H1 (cell line): Measurements from ENCODE around the gene OBSCN. TPM values are rescaled to one million over a fixed set of nuclear protein-coding genes. Genes with fewer than 3 reads are reported as not detected.

Experiments
- CTCF ChIA-PET: fragments of 300-600 bp; sonication (Branson Sonifier 250); formaldehyde crosslinking; loops from one replicate; lab custom pipeline; 2021; ENCODE audit not compliant: partially characterized antibody; lab: Charles Lee
- POLR2A ChIA-PET: fragments of 300-600 bp; sonication (Branson Sonifier 250); formaldehyde crosslinking; loops from one replicate; lab custom pipeline; 2021; ENCODE audit warnings: inconsistent platforms; ENCODE audit not compliant: partially characterized antibody; lab: Charles Lee
- DNase-seq, 2 experiments: peaks; one replicate each; pipeline versions ENCODE4 v3.0.0 to v3.0.0-alpha.2; 2010 to 2022; ENCODE audit warnings: low spot score in 2 of 2, low read depth in 1 of 2, mixed read lengths in 1 of 2
- FAIRE-seq: peaks from 2 replicates; lab custom pipeline; 2011; peaks lifted over from hg19 to GRCh38; lab: Jason Lieb, UNC
- H2AFZ ChIP-seq: 2 replicates; pipeline ENCODE4 v1.8.1; 2012; ENCODE audit warnings: low read length, inconsistent platforms
- H2AK5ac ChIP-seq: 2 replicates; pipeline ENCODE4 v1.6.1; 2013; ENCODE audit warnings: low read depth, low read length
- H2BK120ac ChIP-seq: replicated peaks from 2 replicates; pipeline ENCODE3; 2013; ENCODE audit warnings: low read depth, low read length, inconsistent platforms
- H2BK12ac ChIP-seq: 2 replicates; pipeline ENCODE4 v1.6.1; 2013; ENCODE audit warnings: low read depth, low read length
- H2BK15ac ChIP-seq: 2 replicates; pipeline ENCODE4 v1.6.1; 2013; ENCODE audit warnings: low read length
- H2BK20ac ChIP-seq: 2 replicates; pipeline ENCODE4 v1.6.1; 2013; ENCODE audit warnings: low read length
- H2BK5ac ChIP-seq: 2 replicates; pipeline ENCODE4 v1.6.1; 2013; ENCODE audit warnings: low read depth, low read length
- H3K14ac ChIP-seq: 2 replicates; pipeline ENCODE4 v1.6.1; 2013; ENCODE audit warnings: inconsistent platforms; ENCODE audit not compliant: insufficient read length
- H3K18ac ChIP-seq: 2 replicates; pipeline ENCODE4 v1.6.1; 2013; ENCODE audit warnings: low read length; ENCODE audit errors: extremely low read depth
- H3K23ac ChIP-seq: 2 replicates; pipeline ENCODE4 v1.6.1; 2013; ENCODE audit warnings: inconsistent platforms; ENCODE audit not compliant: insufficient read length
- H3K23me2 ChIP-seq: 2 replicates; pipeline ENCODE4 v1.6.1; 2013; ENCODE audit warnings: low read depth, low read length
- H3K27ac ChIP-seq: 2 replicates; pipeline ENCODE4 v1.6.1; 2011; ENCODE audit warnings: low read depth, low read length, inconsistent platforms
- H3K27me3 ChIP-seq, 4 experiments: replicated peaks in 1 of 4; 1 replicate in 1 of 4; 2 replicates in 3 of 4; pipeline versions ENCODE4 v1.6.1 to v1.8.1; 2011 to 2013; ENCODE audit warnings: low read length in 3 of 4, mild to moderate bottlenecking in 3 of 4, inconsistent platforms in 2 of 4, mixed read lengths in 2 of 4, moderate library complexity in 1 of 4; ENCODE audit not compliant: control insufficient read depth in 3 of 4, insufficient read depth in 3 of 4; ENCODE audit errors: extremely low read depth in 1 of 4
- H3K36me3 ChIP-seq, 4 experiments: 2 replicates each; pipeline versions ENCODE4 v1.6.1 to v1.8.1; 2011 to 2013; ENCODE audit warnings: mild to moderate bottlenecking in 4 of 4, low read length in 3 of 4, moderate library complexity in 2 of 4, control low read depth in 1 of 4, inconsistent platforms in 1 of 4; ENCODE audit not compliant: insufficient read depth in 4 of 4, control insufficient read depth in 2 of 4
- H3K4ac ChIP-seq: replicated peaks from 2 replicates; pipeline ENCODE3; 2013; ENCODE audit warnings: low read length, low read depth, mixed read lengths, inconsistent platforms; ENCODE audit not compliant: insufficient read length
- H3K4me1 ChIP-seq, 4 experiments: replicated peaks in 1 of 4; 1 replicate in 1 of 4; 2 replicates in 3 of 4; pipeline versions ENCODE4 v1.6.1 to v1.8.1; 2011 to 2013; ENCODE audit warnings: low read length in 3 of 4, inconsistent platforms in 2 of 4, mixed read lengths in 1 of 4; ENCODE audit not compliant: insufficient read depth in 4 of 4, control insufficient read depth in 3 of 4
- H3K4me2 ChIP-seq, 2 experiments: 2 replicates each; pipeline versions ENCODE4 v1.6.1 to v1.8.1; 2011 to 2013; ENCODE audit warnings: low read depth in 2 of 2, low read length in 2 of 2, control low read depth in 1 of 2, inconsistent platforms in 1 of 2, mild to moderate bottlenecking in 1 of 2; ENCODE audit not compliant: insufficient read depth in 1 of 2
- H3K4me3 ChIP-seq, 4 experiments: fragments of 200-600, 300-600 bp in 1 of 4; sonication (generic), shearing (Covaris generic), sonication (Bioruptor Twin) in 1 of 4; 2 replicates each; pipeline versions ENCODE4 v1.5.1 to v1.8.1; 2011 to 2016; ENCODE audit warnings: low read length in 4 of 4, low read depth in 3 of 4, control low read depth in 2 of 4, inconsistent platforms in 2 of 4, mild to moderate bottlenecking in 2 of 4, mixed read lengths in 1 of 4, moderate library complexity in 1 of 4; ENCODE audit not compliant: insufficient read depth in 2 of 4; ENCODE audit errors: extremely low read depth in 1 of 4
- H3K56ac ChIP-seq: replicated peaks from 2 replicates; pipeline ENCODE3; 2013; ENCODE audit warnings: low read depth, mild to moderate bottlenecking, mixed read lengths, low read length, inconsistent platforms; ENCODE audit not compliant: insufficient read length
- H3K79me1 ChIP-seq: 2 replicates; pipeline ENCODE4 v1.6.1; 2013; ENCODE audit warnings: low read depth, low read length, control low read depth
- H3K79me2 ChIP-seq, 2 experiments: 2 replicates each; pipeline versions ENCODE4 v1.6.1 to v1.8.1; 2012 to 2013; ENCODE audit warnings: low read length in 2 of 2, mild to moderate bottlenecking in 2 of 2, inconsistent platforms in 1 of 2; ENCODE audit not compliant: insufficient read depth in 2 of 2, control insufficient read depth in 1 of 2
- H3K9ac ChIP-seq, 4 experiments: replicated peaks in 1 of 4; 1 replicate in 1 of 4; 2 replicates in 3 of 4; pipeline versions ENCODE4 v1.6.1 to v1.8.1; 2011 to 2013; ENCODE audit warnings: low read depth in 3 of 4, low read length in 3 of 4, control low read depth in 2 of 4, mild to moderate bottlenecking in 2 of 4, moderate library complexity in 2 of 4, inconsistent platforms in 1 of 4; ENCODE audit errors: extremely low read depth in 1 of 4
- H3K9me3 ChIP-seq, 2 experiments: 2 replicates each; pipeline versions ENCODE4 v1.6.1 to v1.8.1; 2012 to 2013; ENCODE audit warnings: mild to moderate bottlenecking in 2 of 2, moderate library complexity in 2 of 2, control low read depth in 1 of 2, inconsistent platforms in 1 of 2, low read depth in 1 of 2, low read length in 1 of 2, mixed read lengths in 1 of 2; ENCODE audit not compliant: insufficient read depth in 2 of 2
- H4K20me1 ChIP-seq, 2 experiments: replicated peaks in 1 of 2; 2 replicates each; pipeline versions ENCODE3 to v1.8.1; 2011 to 2013; ENCODE audit warnings: inconsistent platforms in 2 of 2, low read length in 2 of 2, mild to moderate bottlenecking in 1 of 2; ENCODE audit not compliant: insufficient read depth in 2 of 2, control insufficient read depth in 1 of 2
- H4K5ac ChIP-seq: 2 replicates; pipeline ENCODE4 v1.6.1; 2013; ENCODE audit warnings: low read length, low read depth, mixed read lengths, inconsistent platforms; ENCODE audit not compliant: insufficient read length
- H4K8ac ChIP-seq: 2 replicates; pipeline ENCODE4 v1.8.0; 2013; ENCODE audit warnings: mild to moderate bottlenecking, moderate library complexity, low read length, inconsistent platforms; ENCODE audit not compliant: insufficient read depth; ENCODE audit errors: extremely low read depth
- H4K91ac ChIP-seq: replicated peaks from 2 replicates; pipeline ENCODE3; 2013; ENCODE audit warnings: low read length, mixed read lengths, inconsistent platforms; ENCODE audit not compliant: insufficient read length
- BRCA1 ChIP-seq: IDR thresholded peaks from 2 replicates; pipeline ENCODE4 v1.6.1; 2012; ENCODE audit warnings: low read depth, low read length, improper control_type of control experiment
- CBX5 ChIP-seq: fragments of 300-800, 300-1000 bp; sonication (generic); IDR thresholded peaks from 2 replicates; pipeline ENCODE4 v1.7.1; 2016; ENCODE audit warnings: antibody characterized with exemption, low read length, low read depth
- CBX8 ChIP-seq: fragments of 300-800, 300-1000 bp; sonication (generic); IDR thresholded peaks from 2 replicates; pipeline ENCODE4 v1.7.1; 2016; ENCODE audit warnings: low read depth, low read length, borderline replicate concordance
- CHD2 ChIP-seq: IDR thresholded peaks from 2 replicates; pipeline ENCODE4 v1.6.1; 2012; ENCODE audit warnings: low read length, improper control_type of control experiment
- CREB1 ChIP-seq: IDR thresholded peaks from 2 replicates; pipeline ENCODE4 v1.6.1; 2012; ENCODE audit warnings: inconsistent platforms
- CTBP2 ChIP-seq: IDR thresholded peaks from 2 replicates; pipeline ENCODE4 v1.7.0; 2011; ENCODE audit warnings: borderline replicate concordance, mild to moderate bottlenecking, moderate library complexity, mixed read lengths, low read length; ENCODE audit not compliant: insufficient read depth, insufficient read length
- HDAC2 ChIP-seq, 2 experiments: fragments of 300-600 bp in 1 of 2; sonication (generic) in 1 of 2; IDR thresholded peaks; 2 replicates each; pipeline ENCODE4 v1.6.1; 2011 to 2012; ENCODE audit warnings: low read depth in 2 of 2, low read length in 2 of 2, mild to moderate bottlenecking in 2 of 2, moderate library complexity in 2 of 2, borderline replicate concordance in 1 of 2, inconsistent platforms in 1 of 2
- KDM5A ChIP-seq: fragments of 200-600 bp; IDR thresholded peaks from 2 replicates; pipeline ENCODE4 v1.7.1; 2012; ENCODE audit warnings: mild to moderate bottlenecking, low read length, inconsistent platforms, mixed read lengths
- PHF8 ChIP-seq: fragments of 200-600 bp; sonication (generic); conservative IDR thresholded peaks from 2 replicates; pipeline ENCODE4 v1.7.1; 2012; ENCODE audit warnings: low read depth, mild to moderate bottlenecking, inconsistent platforms, low read length, moderate library complexity
- POLR2A ChIP-seq, 2 experiments: IDR thresholded peaks; 1 replicate in 1 of 2; 2 replicates in 1 of 2; pipeline ENCODE4 v1.6.1; 2011; ENCODE audit warnings: low read depth in 2 of 2, low read length in 2 of 2, mild to moderate bottlenecking in 2 of 2; ENCODE audit errors: control extremely low read depth in 1 of 2
- POU5F1 ChIP-seq: IDR thresholded peaks from 2 replicates; pipeline ENCODE4 v1.6.1; 2011; ENCODE audit warnings: low read depth, mild to moderate bottlenecking, low read length, moderate library complexity
- SRF ChIP-seq: IDR thresholded peaks from 2 replicates; pipeline ENCODE4 v1.6.1; 2011; ENCODE audit warnings: mild to moderate bottlenecking, low read depth, low read length, moderate library complexity
- TAF1 ChIP-seq: IDR thresholded peaks from 2 replicates; pipeline ENCODE4 v1.6.1; 2011; ENCODE audit warnings: mild to moderate bottlenecking, low read depth, low read length
- WGBS, 2 experiments: shearing (Covaris generic) in 1 of 2; methylation state at CpG; one replicate each; pipeline versions ENCODE4 v1.1.6 to v1.1.7; 2013 to 2015; ENCODE audit warnings: low lambda C conversion rate in 2 of 2, mixed read lengths in 2 of 2, inconsistent platforms in 1 of 2, low coverage in 1 of 2, missing lambda C conversion rate in 1 of 2; ENCODE audit not compliant: insufficient replicate concordance in 2 of 2, insufficient coverage in 1 of 2, insufficient read length in 1 of 2; ENCODE audit errors: extremely low coverage in 1 of 2, missing lambda C conversion rate in 1 of 2; 5-methylcytosine and 5-hydroxymethylcytosine counted together
- polyA plus RNA-seq, 7 experiments: library from polyadenylated mRNA; depleted of rRNA in 3 of 7; stranded (reverse) in 5 of 7; unstranded in 2 of 7; fragments of >200 nt in 5 of 7; fragments of 200-250 nt in 2 of 7; gene quantifications; 1 replicate in 5 of 7; 2 replicates in 1 of 7; 4 replicates in 1 of 7; pipeline versions ENCODE4 v1.2.1 to v1.2.3, GENCODE V29; 2011 to 2013; ENCODE audit warnings: missing spikeins in 2 of 7, mixed read lengths in 2 of 7
- total RNA-seq: library from RNA; stranded (reverse); fragmentation: NEBNext Ultra II Directional; extraction: Animal tissue kit (Norgen Biotek cat#: 25700); gene quantifications from 2 replicates; pipeline ENCODE4 v1.2.1, GENCODE V29; 2021

Gene OBSCN
- total and polyA plus RNA-seq, 2 of the 8 experiments (the other 6 are each of a cell fraction or from before 2014, with no cell fraction given): 7.5 to 28.4 TPM

DNA sequence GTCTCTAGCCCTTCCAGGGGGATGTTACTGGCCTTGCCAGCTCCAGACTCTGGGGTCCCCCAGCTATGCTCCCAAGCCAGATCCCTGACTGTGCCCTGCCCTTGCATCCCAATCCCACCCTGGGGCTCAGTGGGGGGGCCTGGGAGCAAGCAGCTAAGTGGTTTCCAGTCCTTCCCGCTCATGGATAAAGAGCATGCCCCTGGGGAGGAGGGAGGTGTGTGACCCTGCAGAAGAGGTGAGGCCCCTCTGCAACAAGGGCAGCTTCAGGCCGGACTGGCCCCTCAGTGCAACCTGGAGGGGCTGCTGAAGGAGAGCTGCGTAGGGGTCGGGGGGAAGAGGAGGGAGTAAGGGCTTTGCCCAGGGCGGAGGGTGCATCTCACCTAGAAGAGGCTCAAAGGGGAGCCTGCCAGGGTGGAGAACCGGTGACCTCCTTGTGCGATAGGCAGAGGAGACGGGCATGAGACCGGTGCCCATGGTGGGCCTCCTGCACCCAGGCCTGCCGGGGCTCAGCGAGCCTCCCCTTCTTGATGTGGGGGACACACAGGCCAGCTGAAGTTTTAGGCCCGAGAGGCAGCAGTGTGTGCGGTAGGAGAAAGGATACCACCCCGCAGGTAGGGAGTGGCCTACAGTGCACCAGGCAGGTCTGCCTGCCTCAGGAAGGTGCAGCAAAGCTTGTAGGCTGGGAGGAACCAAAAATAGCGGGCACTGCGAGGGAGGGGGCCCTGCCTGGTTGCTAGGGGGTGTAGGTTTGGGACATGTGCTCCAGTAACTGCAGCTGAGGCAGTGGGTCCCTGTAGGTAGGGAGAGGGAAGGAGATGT is 3.1 kb downstream of the OBSCN start:
- Histone ChIP-seq H3K4me2 (no peak overlapping the region), H3K14ac (no peak overlapping the region), H2BK20ac (no peak overlapping the region), H3K27ac (no peak overlapping the region), H2BK12ac (no peak overlapping the region), H2AK5ac (no peak overlapping the region), H4K5ac (no peak overlapping the region), H2BK120ac (no peak overlapping the region), H4K8ac (no peak overlapping the region), H2BK15ac (no peak overlapping the region), H3K18ac (no peak overlapping the region), H3K23ac (no peak overlapping the region), H2BK5ac (no peak overlapping the region), H3K4me1 (peaks cover 0 to 7% (median 4%) of the 10 kb centered on the region in 4 experiments; a peak in 5 of 7 replicates), H3K56ac (no peak overlapping the region), H3K4ac (no peak overlapping the region), H4K91ac (no peak overlapping the region), H3K36me3 (peaks cover 0 to 4% (median 0%) of the 10 kb centered on the region in 4 experiments; a peak in 3 of 8 replicates), H3K27me3 (peaks cover 2 to 21% (median 13%) of the 10 kb centered on the region in 4 experiments; a peak in 6 of 7 replicates), H3K23me2 (peaks cover 15% of the 10 kb centered on the region), H3K9me3 (no peaks in the 10 kb centered on the region), H3K9ac (no peak overlapping the region), H4K20me1 (peaks cover 2 to 12% of the 10 kb centered on the region in 2 experiments), H3K79me2 (no peaks in the 10 kb centered on the region), H2AFZ (no peak overlapping the region), H3K79me1 (no peaks in the 10 kb centered on the region), H3K4me3 (no peak overlapping the region)
- CTCF ChIA-PET: interaction anchor here (0.7 to 2.9 kb wide), 6 partner anchors 9 to 207 kb away, joined by 3 to 10 read pairs (median 4); no protein-coding TSS in a partner anchor
- FAIRE-seq: no peak
- 87% methylated on average over 15 of the region's 16 CpGs; no CpG with 5 or more reads in 1 of the 2 experiments for WGBS, 2 experiments
- no peak for DNase-seq
- POLR2A ChIA-PET: interaction anchor here (0.6 to 2.2 kb wide), 6 partner anchors 44 to 246 kb away, joined by 3 to 8 read pairs (median 4); partner anchors contain the start of gene ARF1
- no peak for TF ChIP-seq SRF
- no peak for TF ChIP-seq POU5F1
- TF ChIP-seq CTBP2: no peak
- no peak for TF ChIP-seq HDAC2 (IDR thresholded peaks at IDR 0.05; ENCODE audit: borderline replicate concordance in 1 of 2, low read depth in 2 of 2, low read length in 2 of 2)
- no peak for TF ChIP-seq CBX5
- TF ChIP-seq BRCA1: no peak
- TF ChIP-seq PHF8: no peak
- no peak for TF ChIP-seq KDM5A
- no peak for TF ChIP-seq CBX8
- no peak for TF ChIP-seq CHD2
- no peak for TF ChIP-seq CREB1
- no peak for TF ChIP-seq POLR2A (IDR thresholded peaks at IDR 0.05; ENCODE audit: control extremely low read depth in 1 of 2, low read depth in 2 of 2, low read length in 2 of 2)
- no peak for TF ChIP-seq TAF1
